Endodermal cell (in vitro differentiated cells): ENCODE measurements around the gene CELF4. TPM values are rescaled to one million over a fixed set of nuclear protein-coding genes. Genes with fewer than 3 reads are reported as not detected.
A peak's percentile ranks its signal among the peaks of the same experiment; 100 is the strongest.

ENCODE experiments used
- DNase-seq: peaks from one replicate; pipeline ENCODE4 v3.0.0-alpha.2; 2017
- H3K27ac ChIP-seq: 2 replicates; pipeline ENCODE4 v1.5.1; 2013; ENCODE audit warnings: mild to moderate bottlenecking, low read depth, low read length, moderate library complexity
- H3K27me3 ChIP-seq: 2 replicates; pipeline ENCODE4 v1.6.1; 2013; ENCODE audit warnings: mild to moderate bottlenecking, low read length, moderate library complexity; ENCODE audit not compliant: insufficient read depth, control insufficient read depth, poor library complexity, severe bottlenecking
- H3K36me3 ChIP-seq: 2 replicates; pipeline ENCODE4 v1.7.0; 2013; ENCODE audit warnings: mild to moderate bottlenecking, low read length, moderate library complexity; ENCODE audit not compliant: control insufficient read depth, insufficient read depth
- H3K4me1 ChIP-seq: one replicate; pipeline ENCODE4 v1.7.0; 2013; ENCODE audit warnings: low read length; ENCODE audit not compliant: control insufficient read depth, insufficient read depth
- H3K4me3 ChIP-seq: 2 replicates; pipeline ENCODE4 v1.5.1; 2013; ENCODE audit warnings: mild to moderate bottlenecking, low read length, moderate library complexity
- H3K9ac ChIP-seq: 2 replicates; pipeline ENCODE4 v1.6.1; 2013; ENCODE audit warnings: mild to moderate bottlenecking, low read length, moderate library complexity; ENCODE audit not compliant: poor library complexity, severe bottlenecking; ENCODE audit errors: extremely low read depth
- H3K9me3 ChIP-seq: 2 replicates; pipeline ENCODE4 v1.6.1; 2013; ENCODE audit warnings: mild to moderate bottlenecking, low read length, moderate library complexity; ENCODE audit not compliant: control insufficient read depth
- H3K27ac Mint-ChIP-seq: 2 replicates; pipeline ENCODE4 v1.8.0; 2020; ENCODE audit warnings: mixed read lengths
- H3K27me3 Mint-ChIP-seq: 2 replicates; pipeline ENCODE4 v1.8.0; 2021; ENCODE audit warnings: mild to moderate bottlenecking, mixed read lengths; ENCODE audit not compliant: insufficient read depth
- H3K36me3 Mint-ChIP-seq: 2 replicates; pipeline ENCODE4 v1.8.0; 2020; ENCODE audit warnings: low read depth, mixed read lengths
- H3K4me1 Mint-ChIP-seq: 2 replicates; pipeline ENCODE4 v1.8.0; 2020; ENCODE audit warnings: mixed read lengths
- H3K4me3 Mint-ChIP-seq: 2 replicates; pipeline ENCODE4 v1.8.0; 2020; ENCODE audit warnings: mild to moderate bottlenecking, moderate library complexity, mixed read lengths
- H3K9me3 Mint-ChIP-seq: 2 replicates; pipeline ENCODE4 v1.8.0; 2020; ENCODE audit warnings: mild to moderate bottlenecking, mixed read lengths
- CTCF ChIP-seq: fragments of 200-600 bp; sonication (generic); conservative IDR thresholded peaks from 2 replicates; pipeline ENCODE4 v1.5.0; 2021; ENCODE audit warnings: antibody characterized with exemption, mild to moderate bottlenecking
- WGBS, 2 experiments: methylation state at CpG; one replicate each; pipeline versions ENCODE4 v1.1.5 to v1.1.7; 2013; ENCODE audit warnings: missing lambda C conversion rate in 2 of 2, mixed read lengths in 1 of 2; ENCODE audit not compliant: insufficient coverage in 1 of 2, insufficient read length in 1 of 2; 5-methylcytosine and 5-hydroxymethylcytosine counted together
- total RNA-seq, 2 donors: library from RNA; stranded (reverse); fragmentation: NEBNext Ultra II Directional in 1 of 2; extraction: Animal tissue kit (Norgen Biotek cat#: 25700) in 1 of 2; gene quantifications; 2 replicates in 1 of 2; 3 replicates in 1 of 2; pipeline ENCODE4 v1.2.1, GENCODE V29; 2021

The CELF4 gene
- total RNA-seq, 2 donors from 2014 or later, result 5.7 to 6.7 TPM

- Histone ChIP-seq H3K36me3 (no peaks in the 10 kb centered on the region), H3K27ac (no peak overlapping the region), H3K4me3 (no peak overlapping the region), H3K9me3 (no peaks in the 10 kb centered on the region), H3K27me3 (peaks cover 6% of the 10 kb centered on the region), H3K9ac (no peak overlapping the region), H3K4me1 (no peaks in the 10 kb centered on the region)
- H3K27me3 Mint-ChIP-seq, result peaks cover 11% of the 10 kb centered on the region
- no peaks in the 10 kb centered on the region for H3K36me3 Mint-ChIP-seq
- WGBS, 2 experiments, result 85 to 91% methylated on average over 5 to 11 of the region's 11 CpGs
- no peaks in the 10 kb centered on the region for H3K9me3 Mint-ChIP-seq
- no peak overlapping the region for H3K4me3 Mint-ChIP-seq
- TF ChIP-seq CTCF, result no peak
- no peak for DNase-seq
- no peak overlapping the region for H3K27ac Mint-ChIP-seq
- peaks cover 6% of the 10 kb centered on the region for H3K4me1 Mint-ChIP-seq
Measured at GRCh38 chr18:37339701-37340215, 225.8 kb downstream of the CELF4 start.

- Mint-ChIP-seq H3K4me1 (peaks cover 5% of the 10 kb centered on the region), H3K4me3 (no peak overlapping the region)
- DNase-seq, result no peak
Measured at GRCh38 chr18:37336568-37337285, 228.9 kb downstream of the CELF4 start.

GRCh38 chr18:37335409-37335736 is 230.2 kb downstream of the CELF4 start:
- H3K9me3 Mint-ChIP-seq, result no peaks in the 10 kb centered on the region
- no peak overlapping the region for H3K27ac ChIP-seq
- H3K27me3 Mint-ChIP-seq, result peaks cover 2% of the 10 kb centered on the region
- WGBS, 2 experiments, result 87% methylated on average over 3 of the region's 3 CpGs; no CpG with 5 or more reads in 1 of the 2 experiments
- H3K9me3 ChIP-seq, result no peaks in the 10 kb centered on the region
- DNase-seq, result no peak
- H3K27ac Mint-ChIP-seq, result no peak overlapping the region
- no peak overlapping the region for H3K9ac ChIP-seq
- TF ChIP-seq CTCF, result peak; percentile 58
- H3K4me1 Mint-ChIP-seq, result peaks cover 5% of the 10 kb centered on the region
- H3K36me3 Mint-ChIP-seq, result no peaks in the 10 kb centered on the region
- no peaks in the 10 kb centered on the region for H3K27me3 ChIP-seq
- H3K4me3 ChIP-seq, result no peak overlapping the region
- H3K4me1 ChIP-seq, result no peaks in the 10 kb centered on the region
- no peaks in the 10 kb centered on the region for H3K36me3 ChIP-seq
- no peak overlapping the region for H3K4me3 Mint-ChIP-seq

More at GRCh38 chr18:37336568-37337285, 228.9 kb downstream of the CELF4 start:
- Histone ChIP-seq H3K9ac (no peak overlapping the region), H3K36me3 (no peaks in the 10 kb centered on the region), H3K4me1 (no peaks in the 10 kb centered on the region), H3K4me3 (no peak overlapping the region), H3K27me3 (no peaks in the 10 kb centered on the region), H3K27ac (no peak overlapping the region), H3K9me3 (no peaks in the 10 kb centered on the region)
- 92% methylated on average over 16 to 27 of the region's 27 CpGs for WGBS, 2 experiments
- peaks cover 2% of the 10 kb centered on the region for H3K27me3 Mint-ChIP-seq
- no peaks in the 10 kb centered on the region for H3K36me3 Mint-ChIP-seq
- TF ChIP-seq CTCF, result no peak
- H3K9me3 Mint-ChIP-seq, result no peaks in the 10 kb centered on the region
- no peak overlapping the region for H3K27ac Mint-ChIP-seq
